ENCODE results near the gene RFX1.

DNA sequence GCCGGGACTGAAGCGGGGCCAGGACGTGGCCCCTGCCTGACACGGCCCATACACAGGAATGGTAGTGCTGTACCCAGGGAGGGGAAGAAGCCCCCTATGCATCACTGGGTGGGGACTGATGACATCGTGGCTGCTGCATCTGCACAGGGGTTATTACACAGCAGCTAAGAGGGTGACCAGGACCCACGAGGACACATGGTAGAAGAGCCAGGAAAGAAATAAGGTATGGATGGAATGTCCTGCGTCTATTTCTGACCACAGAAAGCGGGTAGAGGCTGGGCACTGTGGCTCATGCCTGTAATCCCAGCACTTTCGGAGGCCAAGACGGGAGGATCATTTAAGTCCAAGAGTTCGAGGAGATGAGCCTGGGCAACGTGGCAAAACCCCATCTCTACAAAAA lies 29.7 kb downstream of the RFX1 start:
- TF ChIP-seq, protein P1, sequence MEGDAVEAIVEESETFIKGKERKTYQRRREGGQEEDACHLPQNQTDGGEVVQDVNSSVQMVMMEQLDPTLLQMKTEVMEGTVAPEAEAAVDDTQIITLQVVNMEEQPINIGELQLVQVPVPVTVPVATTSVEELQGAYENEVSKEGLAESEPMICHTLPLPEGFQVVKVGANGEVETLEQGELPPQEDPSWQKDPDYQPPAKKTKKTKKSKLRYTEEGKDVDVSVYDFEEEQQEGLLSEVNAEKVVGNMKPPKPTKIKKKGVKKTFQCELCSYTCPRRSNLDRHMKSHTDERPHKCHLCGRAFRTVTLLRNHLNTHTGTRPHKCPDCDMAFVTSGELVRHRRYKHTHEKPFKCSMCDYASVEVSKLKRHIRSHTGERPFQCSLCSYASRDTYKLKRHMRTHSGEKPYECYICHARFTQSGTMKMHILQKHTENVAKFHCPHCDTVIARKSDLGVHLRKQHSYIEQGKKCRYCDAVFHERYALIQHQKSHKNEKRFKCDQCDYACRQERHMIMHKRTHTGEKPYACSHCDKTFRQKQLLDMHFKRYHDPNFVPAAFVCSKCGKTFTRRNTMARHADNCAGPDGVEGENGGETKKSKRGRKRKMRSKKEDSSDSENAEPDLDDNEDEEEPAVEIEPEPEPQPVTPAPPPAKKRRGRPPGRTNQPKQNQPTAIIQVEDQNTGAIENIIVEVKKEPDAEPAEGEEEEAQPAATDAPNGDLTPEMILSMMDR (IDR thresholded peaks at IDR 0.05): no peak
- TF ChIP-seq POLR2AphosphoS5 (IDR thresholded peaks at IDR 0.05): no peak

Data from suprapubic skin (tissue), 3 donors.